HepG2 (cell line): Measurements from ENCODE around the gene RPAP2.

Experiments
- CAMTA2 ChIP-seq: sonication (generic); formaldehyde crosslinking; IDR thresholded peaks from 2 replicates; pipeline ENCODE4 v1.4.0; 2020; ENCODE audit warnings: mild to moderate bottlenecking, missing genetic modification reagents, borderline replicate concordance
- CCAR2 ChIP-seq: fragments of 200-400 bp; formaldehyde crosslinking; optimal IDR thresholded peaks from 2 replicates; pipeline ENCODE3; 2018; ENCODE audit warnings: low read depth, mild to moderate bottlenecking, low read length, moderate library complexity
- FOXA1 ChIP-seq, 2 experiments: fragments of 450-650 bp in 1 of 2; sonication (generic) in 1 of 2; formaldehyde crosslinking in 1 of 2; IDR thresholded peaks; 2 replicates each; pipeline versions ENCODE4 v1.4.0 to v1.6.1; 2016 to 2020; ENCODE audit warnings: missing genetic modification reagents in 1 of 2
- MAFK ChIP-seq, 2 experiments: IDR thresholded peaks in 1 of 2; conservative IDR thresholded peaks in 1 of 2; 2 replicates each; pipeline ENCODE4 v1.6.1; 2011; ENCODE audit warnings: improper control_type of control experiment in 2 of 2, low read length in 2 of 2
- NR2C2 ChIP-seq: sonication (generic); formaldehyde crosslinking; IDR thresholded peaks from 2 replicates; pipeline ENCODE4 v1.4.0; 2020; ENCODE audit warnings: missing genetic modification reagents, mild to moderate bottlenecking, moderate library complexity, borderline replicate concordance
- SALL1 ChIP-seq: sonication (generic); formaldehyde crosslinking; IDR thresholded peaks from 2 replicates; pipeline ENCODE4 v1.8.0; 2022; ENCODE audit warnings: mild to moderate bottlenecking, missing genetic modification reagents
- TF ChIP-seq, protein P1 (sequence below): sonication (generic); formaldehyde crosslinking; IDR thresholded peaks from 2 replicates; pipeline ENCODE4 v1.5.0; 2020; ENCODE audit warnings: missing genetic modification reagents
- TF ChIP-seq, protein P2 (sequence below): sonication (generic); formaldehyde crosslinking; IDR thresholded peaks from 2 replicates; pipeline ENCODE4 v1.4.0; 2020; ENCODE audit warnings: missing genetic modification reagents, borderline replicate concordance
- TF ChIP-seq, protein P3 (sequence below): sonication (generic); formaldehyde crosslinking; IDR thresholded peaks from 2 replicates; pipeline ENCODE4 v1.5.0; 2020; ENCODE audit warnings: mild to moderate bottlenecking, missing genetic modification reagents, moderate library complexity
- TF ChIP-seq, protein P4 (sequence below), 2 experiments: sonication (generic) in 1 of 2; formaldehyde crosslinking in 1 of 2; IDR thresholded peaks; 2 replicates each; pipeline versions ENCODE4 v1.5.1 to v1.6.1; 2011 to 2020; ENCODE audit warnings: borderline replicate concordance in 1 of 2, low read depth in 1 of 2, low read length in 1 of 2, mild to moderate bottlenecking in 1 of 2, missing genetic modification reagents in 1 of 2, moderate library complexity in 1 of 2

DNA sequence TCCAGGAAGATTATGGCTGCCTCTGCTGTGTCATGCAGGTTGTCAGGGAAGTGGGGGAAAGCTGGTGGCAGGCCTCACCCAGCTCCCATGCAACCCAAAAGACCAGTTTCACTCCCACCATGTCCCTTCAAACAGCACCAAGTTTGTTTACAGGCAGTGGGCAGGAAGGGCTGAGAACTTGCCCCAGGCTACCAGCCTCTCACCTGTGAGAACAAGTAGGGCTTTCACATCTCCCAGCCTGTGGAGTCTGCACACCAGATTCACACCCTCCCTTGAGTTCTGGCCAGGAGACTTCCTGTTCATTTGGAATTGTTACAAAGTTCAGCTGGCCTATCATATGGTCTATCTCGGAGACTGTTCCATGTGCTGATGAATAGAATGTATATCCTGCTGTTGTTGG lies 27.8 kb downstream of the RPAP2 start:
- TF ChIP-seq CAMTA2 (CRISPR knock-in tag) = no peak
- no peak for TF ChIP-seq CCAR2
- TF ChIP-seq, protein P1, sequence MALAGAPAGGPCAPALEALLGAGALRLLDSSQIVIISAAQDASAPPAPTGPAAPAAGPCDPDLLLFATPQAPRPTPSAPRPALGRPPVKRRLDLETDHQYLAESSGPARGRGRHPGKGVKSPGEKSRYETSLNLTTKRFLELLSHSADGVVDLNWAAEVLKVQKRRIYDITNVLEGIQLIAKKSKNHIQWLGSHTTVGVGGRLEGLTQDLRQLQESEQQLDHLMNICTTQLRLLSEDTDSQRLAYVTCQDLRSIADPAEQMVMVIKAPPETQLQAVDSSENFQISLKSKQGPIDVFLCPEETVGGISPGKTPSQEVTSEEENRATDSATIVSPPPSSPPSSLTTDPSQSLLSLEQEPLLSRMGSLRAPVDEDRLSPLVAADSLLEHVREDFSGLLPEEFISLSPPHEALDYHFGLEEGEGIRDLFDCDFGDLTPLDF (CRISPR knock-in tag) = no peak
- TF ChIP-seq, protein P2, sequence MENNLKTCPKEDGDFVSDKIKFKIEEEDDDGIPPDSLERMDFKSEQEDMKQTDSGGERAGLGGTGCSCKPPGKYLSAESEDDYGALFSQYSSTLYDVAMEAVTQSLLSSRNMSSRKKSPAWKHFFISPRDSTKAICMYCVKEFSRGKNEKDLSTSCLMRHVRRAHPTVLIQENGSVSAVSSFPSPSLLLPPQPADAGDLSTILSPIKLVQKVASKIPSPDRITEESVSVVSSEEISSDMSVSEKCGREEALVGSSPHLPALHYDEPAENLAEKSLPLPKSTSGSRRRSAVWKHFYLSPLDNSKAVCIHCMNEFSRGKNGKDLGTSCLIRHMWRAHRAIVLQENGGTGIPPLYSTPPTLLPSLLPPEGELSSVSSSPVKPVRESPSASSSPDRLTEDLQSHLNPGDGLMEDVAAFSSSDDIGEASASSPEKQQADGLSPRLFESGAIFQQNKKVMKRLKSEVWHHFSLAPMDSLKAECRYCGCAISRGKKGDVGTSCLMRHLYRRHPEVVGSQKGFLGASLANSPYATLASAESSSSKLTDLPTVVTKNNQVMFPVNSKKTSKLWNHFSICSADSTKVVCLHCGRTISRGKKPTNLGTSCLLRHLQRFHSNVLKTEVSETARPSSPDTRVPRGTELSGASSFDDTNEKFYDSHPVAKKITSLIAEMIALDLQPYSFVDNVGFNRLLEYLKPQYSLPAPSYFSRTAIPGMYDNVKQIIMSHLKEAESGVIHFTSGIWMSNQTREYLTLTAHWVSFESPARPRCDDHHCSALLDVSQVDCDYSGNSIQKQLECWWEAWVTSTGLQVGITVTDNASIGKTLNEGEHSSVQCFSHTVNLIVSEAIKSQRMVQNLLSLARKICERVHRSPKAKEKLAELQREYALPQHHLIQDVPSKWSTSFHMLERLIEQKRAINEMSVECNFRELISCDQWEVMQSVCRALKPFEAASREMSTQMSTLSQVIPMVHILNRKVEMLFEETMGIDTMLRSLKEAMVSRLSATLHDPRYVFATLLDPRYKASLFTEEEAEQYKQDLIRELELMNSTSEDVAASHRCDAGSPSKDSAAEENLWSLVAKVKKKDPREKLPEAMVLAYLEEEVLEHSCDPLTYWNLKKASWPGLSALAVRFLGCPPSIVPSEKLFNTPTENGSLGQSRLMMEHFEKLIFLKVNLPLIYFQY (CRISPR knock-in tag) = no peak
- no peak for TF ChIP-seq NR2C2 (CRISPR knock-in tag)
- TF ChIP-seq FOXA1 (IDR thresholded peaks at IDR 0.05) = no peak
- TF ChIP-seq FOXA1 (CRISPR knock-in tag; IDR thresholded peaks at IDR 0.05) = no peak
- TF ChIP-seq MAFK (conservative IDR thresholded peaks at IDR 0.05 in 1 of 2, IDR thresholded peaks at IDR 0.05 in 1 of 2; ENCODE audit: low read length in 2 of 2) = no peak
- no peak for TF ChIP-seq SALL1
- TF ChIP-seq, protein P3, sequence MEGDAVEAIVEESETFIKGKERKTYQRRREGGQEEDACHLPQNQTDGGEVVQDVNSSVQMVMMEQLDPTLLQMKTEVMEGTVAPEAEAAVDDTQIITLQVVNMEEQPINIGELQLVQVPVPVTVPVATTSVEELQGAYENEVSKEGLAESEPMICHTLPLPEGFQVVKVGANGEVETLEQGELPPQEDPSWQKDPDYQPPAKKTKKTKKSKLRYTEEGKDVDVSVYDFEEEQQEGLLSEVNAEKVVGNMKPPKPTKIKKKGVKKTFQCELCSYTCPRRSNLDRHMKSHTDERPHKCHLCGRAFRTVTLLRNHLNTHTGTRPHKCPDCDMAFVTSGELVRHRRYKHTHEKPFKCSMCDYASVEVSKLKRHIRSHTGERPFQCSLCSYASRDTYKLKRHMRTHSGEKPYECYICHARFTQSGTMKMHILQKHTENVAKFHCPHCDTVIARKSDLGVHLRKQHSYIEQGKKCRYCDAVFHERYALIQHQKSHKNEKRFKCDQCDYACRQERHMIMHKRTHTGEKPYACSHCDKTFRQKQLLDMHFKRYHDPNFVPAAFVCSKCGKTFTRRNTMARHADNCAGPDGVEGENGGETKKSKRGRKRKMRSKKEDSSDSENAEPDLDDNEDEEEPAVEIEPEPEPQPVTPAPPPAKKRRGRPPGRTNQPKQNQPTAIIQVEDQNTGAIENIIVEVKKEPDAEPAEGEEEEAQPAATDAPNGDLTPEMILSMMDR (CRISPR knock-in tag) = no peak
- TF ChIP-seq, protein P4, sequence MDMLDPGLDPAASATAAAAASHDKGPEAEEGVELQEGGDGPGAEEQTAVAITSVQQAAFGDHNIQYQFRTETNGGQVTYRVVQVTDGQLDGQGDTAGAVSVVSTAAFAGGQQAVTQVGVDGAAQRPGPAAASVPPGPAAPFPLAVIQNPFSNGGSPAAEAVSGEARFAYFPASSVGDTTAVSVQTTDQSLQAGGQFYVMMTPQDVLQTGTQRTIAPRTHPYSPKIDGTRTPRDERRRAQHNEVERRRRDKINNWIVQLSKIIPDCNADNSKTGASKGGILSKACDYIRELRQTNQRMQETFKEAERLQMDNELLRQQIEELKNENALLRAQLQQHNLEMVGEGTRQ (IDR thresholded peaks at IDR 0.05; ENCODE audit: low read depth, low read length) = no peak
- TF ChIP-seq, protein P4 (CRISPR knock-in tag; IDR thresholded peaks at IDR 0.05; ENCODE audit: borderline replicate concordance) = no peak
